Fibroblast of the aortic adventitia (primary cell): ENCODE data around the gene PPP1R26. TPM values are rescaled to one million over a fixed set of nuclear protein-coding genes. Genes with fewer than 3 reads are reported as not detected.

Experiments used
- DNase-seq: peaks from one replicate; pipeline ENCODE4 v3.0.0-alpha.2; 2010; ENCODE audit warnings: low read depth
- H3K4me3 ChIP-seq: 2 replicates; pipeline ENCODE4 v1.5.1; 2011; ENCODE audit warnings: low read depth, mild to moderate bottlenecking, control low read depth, low read length, moderate library complexity
- total RNA-seq: library from RNA; depleted of rRNA; stranded (reverse); fragments of >200 nt; gene quantifications from 2 replicates; pipeline ENCODE4 v1.2.3, GENCODE V29; 2012; ENCODE audit warnings: low replicate concordance
- TF ChIP-seq, protein P1 (sequence below): IDR thresholded peaks from 2 replicates; pipeline ENCODE4 v1.5.1; 2011; ENCODE audit warnings: mild to moderate bottlenecking, low read length, control low read depth, inconsistent platforms; ENCODE audit not compliant: insufficient read depth

The PPP1R26 gene
- total RNA-seq, 1 donor, result 2.8 TPM

GRCh38 chr9:135536216-135536615 is 56.6 kb downstream of the PPP1R26 start:
- no peak overlapping the region for H3K4me3 ChIP-seq
- TF ChIP-seq, protein P1, sequence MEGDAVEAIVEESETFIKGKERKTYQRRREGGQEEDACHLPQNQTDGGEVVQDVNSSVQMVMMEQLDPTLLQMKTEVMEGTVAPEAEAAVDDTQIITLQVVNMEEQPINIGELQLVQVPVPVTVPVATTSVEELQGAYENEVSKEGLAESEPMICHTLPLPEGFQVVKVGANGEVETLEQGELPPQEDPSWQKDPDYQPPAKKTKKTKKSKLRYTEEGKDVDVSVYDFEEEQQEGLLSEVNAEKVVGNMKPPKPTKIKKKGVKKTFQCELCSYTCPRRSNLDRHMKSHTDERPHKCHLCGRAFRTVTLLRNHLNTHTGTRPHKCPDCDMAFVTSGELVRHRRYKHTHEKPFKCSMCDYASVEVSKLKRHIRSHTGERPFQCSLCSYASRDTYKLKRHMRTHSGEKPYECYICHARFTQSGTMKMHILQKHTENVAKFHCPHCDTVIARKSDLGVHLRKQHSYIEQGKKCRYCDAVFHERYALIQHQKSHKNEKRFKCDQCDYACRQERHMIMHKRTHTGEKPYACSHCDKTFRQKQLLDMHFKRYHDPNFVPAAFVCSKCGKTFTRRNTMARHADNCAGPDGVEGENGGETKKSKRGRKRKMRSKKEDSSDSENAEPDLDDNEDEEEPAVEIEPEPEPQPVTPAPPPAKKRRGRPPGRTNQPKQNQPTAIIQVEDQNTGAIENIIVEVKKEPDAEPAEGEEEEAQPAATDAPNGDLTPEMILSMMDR, result no peak
- peak; percentile 9 for DNase-seq

Other genes with a start within 250 kb of the PPP1R26 start
- gene MRPS2, start 20.9 kb downstream of the PPP1R26 start, total RNA-seq, result 5.5 and 21.4 TPM in 2 replicates
- not detected in 2 replicates for gene LCN1, start 41.7 kb downstream of the PPP1R26 start, total RNA-seq
- not detected in 2 replicates for gene OBP2A, start 66.3 kb downstream of the PPP1R26 start, total RNA-seq
- gene PAEP, start 82.0 kb downstream of the PPP1R26 start, total RNA-seq, result not detected in 2 replicates
- not detected in 2 replicates for gene GLT6D1, start 159.8 kb downstream of the PPP1R26 start, total RNA-seq
- gene LCN9, start 183.5 kb downstream of the PPP1R26 start, total RNA-seq, result not detected in 2 replicates
- gene SOHLH1, start 219.7 kb downstream of the PPP1R26 start, total RNA-seq, result not detected in 2 replicates
- gene KCNT1, start 222.4 kb downstream of the PPP1R26 start, total RNA-seq, result not detected in 2 replicates